ENCODE results near the gene UTP20. TPM values are rescaled to one million over a fixed set of nuclear protein-coding genes. Genes with fewer than 3 reads are reported as not detected.

Gene UTP20
- 14.0 and 21.4 TPM in 2 replicates for total RNA-seq (ENCODE audit: low replicate concordance)
- long read RNA-seq, partial matches to known transcripts, result 18 of 18 reads
- long read RNA-seq, other reads (novel, unspliced or antisense), result 0 of 18 reads

GRCh38 chr12:101280006-101280505 is at the start of gene UTP20:
UTP20 (plus strand) TSS chr12:101280105; CDS start chr12:101280283, 178 bp downstream.
- peak within 1 kb of the TSS; percentile 96 for H3K4me3 Mint-ChIP-seq
- peak; percentile 32 for TF ChIP-seq CTCF (conservative IDR thresholded peaks at IDR 0.05)
- H3K27ac Mint-ChIP-seq, result peak within 1 kb of the TSS; percentile 86
- no peaks in the 10 kb centered on the region for H3K9me3 Mint-ChIP-seq
- H3K36me3 Mint-ChIP-seq, result peaks cover 4% of the 10 kb centered on the region
- H3K27me3 Mint-ChIP-seq, result peaks cover 26% of the 10 kb centered on the region
- DNase-seq (ENCODE audit: extremely low spot score, unreplicated experiment), result peak; percentile 93
- peaks cover 3% of the 10 kb centered on the region for H3K4me1 Mint-ChIP-seq (ENCODE audit: unreplicated experiment)

- H3K27ac Mint-ChIP-seq, result no peak overlapping the region
- H3K9me3 Mint-ChIP-seq, result no peaks in the 10 kb centered on the region
- no peaks in the 10 kb centered on the region for H3K36me3 Mint-ChIP-seq
- no peak overlapping the region for H3K4me3 Mint-ChIP-seq
- H3K4me1 Mint-ChIP-seq (ENCODE audit: unreplicated experiment), result peaks cover 4% of the 10 kb centered on the region
- TF ChIP-seq CTCF (conservative IDR thresholded peaks at IDR 0.05), result no peak
- H3K27me3 Mint-ChIP-seq, result peaks cover 24% of the 10 kb centered on the region
- DNase-seq (ENCODE audit: extremely low spot score, unreplicated experiment), result no peak
Measured at GRCh38 chr12:101230547-101230946, 49.4 kb upstream of the UTP20 start.

- Mint-ChIP-seq H3K4me1 (ENCODE audit: unreplicated experiment) (peaks cover 4% of the 10 kb centered on the region), H3K27me3 (peaks cover 24% of the 10 kb centered on the region), H3K27ac (no peak overlapping the region), H3K9me3 (no peaks in the 10 kb centered on the region), H3K36me3 (no peaks in the 10 kb centered on the region), H3K4me3 (no peak overlapping the region)
- no peak for TF ChIP-seq CTCF (conservative IDR thresholded peaks at IDR 0.05)
- DNase-seq (ENCODE audit: extremely low spot score, unreplicated experiment), result no peak
Measured at GRCh38 chr12:101231636-101232035, 48.3 kb upstream of the UTP20 start.

GRCh38 chr12:101235686-101236085 is 44.2 kb upstream of the UTP20 start:
- H3K4me1 Mint-ChIP-seq (ENCODE audit: unreplicated experiment), result peaks cover under 1% of the 10 kb centered on the region
- DNase-seq (ENCODE audit: extremely low spot score, unreplicated experiment), result no peak
- no peak for TF ChIP-seq CTCF (conservative IDR thresholded peaks at IDR 0.05)
- no peaks in the 10 kb centered on the region for H3K9me3 Mint-ChIP-seq
- no peaks in the 10 kb centered on the region for H3K36me3 Mint-ChIP-seq
- H3K27me3 Mint-ChIP-seq, result peaks cover 4% of the 10 kb centered on the region
- no peak overlapping the region for H3K27ac Mint-ChIP-seq
- no peak overlapping the region for H3K4me3 Mint-ChIP-seq

GRCh38 chr12:101238306-101238705 is 41.6 kb upstream of the UTP20 start:
- H3K4me1 Mint-ChIP-seq (ENCODE audit: unreplicated experiment), result no peaks in the 10 kb centered on the region
- H3K4me3 Mint-ChIP-seq, result no peak overlapping the region
- H3K27me3 Mint-ChIP-seq, result peaks cover under 1% of the 10 kb centered on the region
- H3K27ac Mint-ChIP-seq, result no peak overlapping the region
- H3K36me3 Mint-ChIP-seq, result no peaks in the 10 kb centered on the region
- H3K9me3 Mint-ChIP-seq, result no peaks in the 10 kb centered on the region
- TF ChIP-seq CTCF (conservative IDR thresholded peaks at IDR 0.05), result no peak
- DNase-seq (ENCODE audit: extremely low spot score, unreplicated experiment), result no peak
